DND-41 (cell line): Measurements from ENCODE around the gene LRRIQ1.

Source experiments
- EZH2 ChIP-seq: IDR thresholded peaks from 3 replicates; pipeline ENCODE4 v1.6.1; 2012; ENCODE audit warnings: borderline replicate concordance, low read depth, mild to moderate bottlenecking, moderate library complexity, low read length, inconsistent platforms; ENCODE audit not compliant: severe bottlenecking
- TF ChIP-seq, protein P1 (sequence below): IDR thresholded peaks from 2 replicates; pipeline ENCODE4 v1.5.1; 2012; ENCODE audit warnings: borderline replicate concordance, low read length, moderate library complexity, mild to moderate bottlenecking; ENCODE audit not compliant: poor library complexity, severe bottlenecking; ENCODE audit errors: extremely low read depth

DNA sequence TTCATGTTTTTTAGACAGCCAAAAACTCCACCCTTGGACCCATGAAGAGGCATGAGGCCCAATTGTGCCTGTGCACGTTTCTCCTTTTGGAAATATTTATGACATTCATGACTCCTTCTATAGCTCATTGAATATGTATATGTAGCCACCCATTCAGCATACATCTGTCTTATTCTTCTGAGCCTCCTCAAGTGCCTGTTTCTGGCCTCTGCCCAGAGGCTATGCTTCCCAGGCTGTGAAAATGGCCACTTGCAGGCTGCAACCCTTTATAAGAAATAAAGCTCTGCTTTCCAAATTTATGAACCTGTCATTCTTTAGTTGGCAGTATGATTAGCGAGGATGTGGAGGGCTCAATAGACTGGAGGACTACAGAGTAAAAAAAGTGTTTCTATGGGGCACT lies 35.4 kb upstream of the LRRIQ1 start:
- TF ChIP-seq, protein P1, sequence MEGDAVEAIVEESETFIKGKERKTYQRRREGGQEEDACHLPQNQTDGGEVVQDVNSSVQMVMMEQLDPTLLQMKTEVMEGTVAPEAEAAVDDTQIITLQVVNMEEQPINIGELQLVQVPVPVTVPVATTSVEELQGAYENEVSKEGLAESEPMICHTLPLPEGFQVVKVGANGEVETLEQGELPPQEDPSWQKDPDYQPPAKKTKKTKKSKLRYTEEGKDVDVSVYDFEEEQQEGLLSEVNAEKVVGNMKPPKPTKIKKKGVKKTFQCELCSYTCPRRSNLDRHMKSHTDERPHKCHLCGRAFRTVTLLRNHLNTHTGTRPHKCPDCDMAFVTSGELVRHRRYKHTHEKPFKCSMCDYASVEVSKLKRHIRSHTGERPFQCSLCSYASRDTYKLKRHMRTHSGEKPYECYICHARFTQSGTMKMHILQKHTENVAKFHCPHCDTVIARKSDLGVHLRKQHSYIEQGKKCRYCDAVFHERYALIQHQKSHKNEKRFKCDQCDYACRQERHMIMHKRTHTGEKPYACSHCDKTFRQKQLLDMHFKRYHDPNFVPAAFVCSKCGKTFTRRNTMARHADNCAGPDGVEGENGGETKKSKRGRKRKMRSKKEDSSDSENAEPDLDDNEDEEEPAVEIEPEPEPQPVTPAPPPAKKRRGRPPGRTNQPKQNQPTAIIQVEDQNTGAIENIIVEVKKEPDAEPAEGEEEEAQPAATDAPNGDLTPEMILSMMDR: no peak
- TF ChIP-seq EZH2: no peak
